ENCODE data around the gene MYCT1.
"Not testable (repeated sequence)": the region's sequence is repeated elsewhere in the genome, so short reads cannot be mapped to it uniquely, and the experiment has no call there.

The MYCT1 gene

GRCh38 chr6:152697634-152698033 lies at the start of gene MYCT1:
TSS of gene MYCT1 (plus strand) at chr6:152697897. CDS start at chr6:152697903, 6 bp downstream.
- no peak within 1 kb of the TSS for H3K4me3 ChIP-seq (ENCODE audit: low read length)
- no peaks in the 10 kb centered on the region for H3K36me3 ChIP-seq (ENCODE audit: control insufficient read depth, insufficient read depth, low read length, severe bottlenecking)
- H3K27me3 ChIP-seq (replicated peaks; ENCODE audit: control insufficient read depth, insufficient read depth, low read length), result no peaks in the 10 kb centered on the region
- no peak for DNase-seq (ENCODE audit: low read depth)
- no peaks in the 10 kb centered on the region for H3K9me3 ChIP-seq (ENCODE audit: control insufficient read depth, low read length)
- peaks cover 32% of the 10 kb centered on the region for H3K4me1 ChIP-seq (ENCODE audit: control insufficient read depth, insufficient read depth, low read length)
- H3K9ac ChIP-seq (ENCODE audit: low read length), result no peak within 1 kb of the TSS

GRCh38 chr6:152648105-152648504 lies 49.6 kb upstream of the MYCT1 start:
- H3K36me3 ChIP-seq (ENCODE audit: control insufficient read depth, insufficient read depth, low read length, severe bottlenecking), result no peaks in the 10 kb centered on the region
- no peak overlapping the region for H3K9ac ChIP-seq (ENCODE audit: low read length)
- no peaks in the 10 kb centered on the region for H3K27me3 ChIP-seq (replicated peaks; ENCODE audit: control insufficient read depth, insufficient read depth, low read length)
- DNase-seq (ENCODE audit: low read depth), result peak; percentile 8
- H3K9me3 ChIP-seq (ENCODE audit: control insufficient read depth, low read length), result no peaks in the 10 kb centered on the region
- peaks cover 11% of the 10 kb centered on the region for H3K4me1 ChIP-seq (ENCODE audit: control insufficient read depth, insufficient read depth, low read length)
- H3K4me3 ChIP-seq (ENCODE audit: low read length), result peak overlapping the region; percentile 36

- Histone ChIP-seq H3K27me3 (replicated peaks; ENCODE audit: control insufficient read depth, insufficient read depth, low read length) (no peaks in the 10 kb centered on the region), H3K4me3 (ENCODE audit: low read length) (no peak overlapping the region), H3K4me1 (ENCODE audit: control insufficient read depth, insufficient read depth, low read length) (peaks cover 11% of the 10 kb centered on the region), H3K9ac (ENCODE audit: low read length) (no peak overlapping the region), H3K9me3 (ENCODE audit: control insufficient read depth, low read length) (no peaks in the 10 kb centered on the region), H3K36me3 (ENCODE audit: control insufficient read depth, insufficient read depth, low read length, severe bottlenecking) (no peaks in the 10 kb centered on the region)
- no peak for DNase-seq (ENCODE audit: low read depth)
Observed at GRCh38 chr6:152651986-152652385, 45.7 kb upstream of the MYCT1 start.

- no peaks in the 10 kb centered on the region for H3K27me3 ChIP-seq (replicated peaks; ENCODE audit: control insufficient read depth, insufficient read depth, low read length)
- H3K9ac ChIP-seq (ENCODE audit: low read length), result no peak overlapping the region
- DNase-seq (ENCODE audit: low read depth), result no peak
Observed at GRCh38 chr6:152661776-152662175, 35.9 kb upstream of the MYCT1 start.

GRCh38 chr6:152669895-152670294 lies 27.8 kb upstream of the MYCT1 start:
- Histone ChIP-seq H3K4me3 (ENCODE audit: low read length) (no peak overlapping the region), H3K4me1 (ENCODE audit: control insufficient read depth, insufficient read depth, low read length) (peaks cover 5% of the 10 kb centered on the region), H3K27me3 (replicated peaks; ENCODE audit: control insufficient read depth, insufficient read depth, low read length) (no peaks in the 10 kb centered on the region), H3K9ac (ENCODE audit: low read length) (no peak overlapping the region), H3K36me3 (ENCODE audit: control insufficient read depth, insufficient read depth, low read length, severe bottlenecking) (no peaks in the 10 kb centered on the region), H3K9me3 (ENCODE audit: control insufficient read depth, low read length) (no peaks in the 10 kb centered on the region)
- DNase-seq (ENCODE audit: low read depth), result peak; percentile 42

More at GRCh38 chr6:152661776-152662175, 35.9 kb upstream of the MYCT1 start:
- H3K4me1 ChIP-seq (ENCODE audit: control insufficient read depth, insufficient read depth, low read length), result no peaks in the 10 kb centered on the region
- no peaks in the 10 kb centered on the region for H3K36me3 ChIP-seq (ENCODE audit: control insufficient read depth, insufficient read depth, low read length, severe bottlenecking)
- H3K9me3 ChIP-seq (ENCODE audit: control insufficient read depth, low read length), result no peaks in the 10 kb centered on the region
- H3K4me3 ChIP-seq (ENCODE audit: low read length), result no peak overlapping the region

- Histone ChIP-seq H3K4me3 (ENCODE audit: low read length) (no peak overlapping the region), H3K27me3 (replicated peaks; ENCODE audit: control insufficient read depth, insufficient read depth, low read length) (no peaks in the 10 kb centered on the region), H3K9ac (ENCODE audit: low read length) (no peak overlapping the region), H3K36me3 (ENCODE audit: control insufficient read depth, insufficient read depth, low read length, severe bottlenecking) (no peaks in the 10 kb centered on the region), H3K9me3 (ENCODE audit: control insufficient read depth, low read length) (no peaks in the 10 kb centered on the region), H3K4me1 (ENCODE audit: control insufficient read depth, insufficient read depth, low read length) (peaks cover 5% of the 10 kb centered on the region)
- DNase-seq (ENCODE audit: low read depth), result peak; percentile 29
Observed at GRCh38 chr6:152671171-152671570, 26.5 kb upstream of the MYCT1 start.

GRCh38 chr6:152673236-152673635 lies 24.5 kb upstream of the MYCT1 start:
- Histone ChIP-seq H3K9me3 (ENCODE audit: control insufficient read depth, low read length) (no peaks in the 10 kb centered on the region), H3K4me3 (ENCODE audit: low read length) (peak overlapping the region; percentile 23), H3K9ac (ENCODE audit: low read length) (no peak overlapping the region), H3K4me1 (ENCODE audit: control insufficient read depth, insufficient read depth, low read length) (peaks cover 5% of the 10 kb centered on the region), H3K27me3 (replicated peaks; ENCODE audit: control insufficient read depth, insufficient read depth, low read length) (no peaks in the 10 kb centered on the region), H3K36me3 (ENCODE audit: control insufficient read depth, insufficient read depth, low read length, severe bottlenecking) (no peaks in the 10 kb centered on the region)
- DNase-seq (ENCODE audit: low read depth), result no peak

GRCh38 chr6:152680151-152680550 lies 17.5 kb upstream of the MYCT1 start:
- no peak for DNase-seq (ENCODE audit: low read depth)
- H3K9ac ChIP-seq (ENCODE audit: low read length), result no peak overlapping the region

GRCh38 chr6:152680879-152681517 lies 16.7 kb upstream of the MYCT1 start:
- H3K36me3 ChIP-seq (ENCODE audit: control insufficient read depth, insufficient read depth, low read length, severe bottlenecking), result no peaks in the 10 kb centered on the region
- DNase-seq (ENCODE audit: low read depth), result no peak
- no peak overlapping the region for H3K4me3 ChIP-seq (ENCODE audit: low read length)
- no peaks in the 10 kb centered on the region for H3K4me1 ChIP-seq (ENCODE audit: control insufficient read depth, insufficient read depth, low read length)
- no peaks in the 10 kb centered on the region for H3K9me3 ChIP-seq (ENCODE audit: control insufficient read depth, low read length)
- no peaks in the 10 kb centered on the region for H3K27me3 ChIP-seq (replicated peaks; ENCODE audit: control insufficient read depth, insufficient read depth, low read length)
- H3K9ac ChIP-seq (ENCODE audit: low read length), result no peak overlapping the region

More at GRCh38 chr6:152680151-152680550, 17.5 kb upstream of the MYCT1 start:
- no peaks in the 10 kb centered on the region for H3K4me1 ChIP-seq (ENCODE audit: control insufficient read depth, insufficient read depth, low read length)
- H3K36me3 ChIP-seq (ENCODE audit: control insufficient read depth, insufficient read depth, low read length, severe bottlenecking), result no peaks in the 10 kb centered on the region
- no peaks in the 10 kb centered on the region for H3K27me3 ChIP-seq (replicated peaks; ENCODE audit: control insufficient read depth, insufficient read depth, low read length)
- H3K4me3 ChIP-seq (ENCODE audit: low read length), result no peak overlapping the region
- H3K9me3 ChIP-seq (ENCODE audit: control insufficient read depth, low read length), result no peaks in the 10 kb centered on the region

GRCh38 chr6:152682141-152682540 lies 15.6 kb upstream of the MYCT1 start:
- Histone ChIP-seq H3K36me3 (ENCODE audit: control insufficient read depth, insufficient read depth, low read length, severe bottlenecking) (no peaks in the 10 kb centered on the region), H3K27me3 (replicated peaks; ENCODE audit: control insufficient read depth, insufficient read depth, low read length) (no peaks in the 10 kb centered on the region), H3K9me3 (ENCODE audit: control insufficient read depth, low read length) (no peaks in the 10 kb centered on the region), H3K4me3 (ENCODE audit: low read length) (no peak overlapping the region), H3K9ac (ENCODE audit: low read length) (no peak overlapping the region), H3K4me1 (ENCODE audit: control insufficient read depth, insufficient read depth, low read length) (no peaks in the 10 kb centered on the region)
- no peak for DNase-seq (ENCODE audit: low read depth)

- not testable (repeated sequence) for H3K9ac ChIP-seq (ENCODE audit: low read length); H3K27me3 ChIP-seq (replicated peaks; ENCODE audit: control insufficient read depth, insufficient read depth, low read length); DNase-seq (ENCODE audit: low read depth); H3K9me3 ChIP-seq (ENCODE audit: control insufficient read depth, low read length); H3K36me3 ChIP-seq (ENCODE audit: control insufficient read depth, insufficient read depth, low read length, severe bottlenecking); H3K4me1 ChIP-seq (ENCODE audit: control insufficient read depth, insufficient read depth, low read length); H3K4me3 ChIP-seq (ENCODE audit: low read length)
Observed at GRCh38 chr6:152682935-152683334, 14.8 kb upstream of the MYCT1 start.

- no peaks in the 10 kb centered on the region for H3K36me3 ChIP-seq (ENCODE audit: control insufficient read depth, insufficient read depth, low read length, severe bottlenecking)
- no peak overlapping the region for H3K9ac ChIP-seq (ENCODE audit: low read length)
- no peak for DNase-seq (ENCODE audit: low read depth)
- H3K9me3 ChIP-seq (ENCODE audit: control insufficient read depth, low read length), result no peaks in the 10 kb centered on the region
- H3K27me3 ChIP-seq (replicated peaks; ENCODE audit: control insufficient read depth, insufficient read depth, low read length), result no peaks in the 10 kb centered on the region
- no peaks in the 10 kb centered on the region for H3K4me1 ChIP-seq (ENCODE audit: control insufficient read depth, insufficient read depth, low read length)
- H3K4me3 ChIP-seq (ENCODE audit: low read length), result no peak overlapping the region
Observed at GRCh38 chr6:152685819-152686218, 11.9 kb upstream of the MYCT1 start.
